Activated T-cell treated with anti-CD3 and anti-CD28 coated beads for 48 hours (primary cell): ENCODE measurements around the gene LRRC46.

Experiments used
- DNase-seq: peaks from one replicate; pipeline ENCODE4 v3.0.0-alpha.2; 2020; ENCODE audit warnings: low read depth

LRRC46 gene

DNA sequence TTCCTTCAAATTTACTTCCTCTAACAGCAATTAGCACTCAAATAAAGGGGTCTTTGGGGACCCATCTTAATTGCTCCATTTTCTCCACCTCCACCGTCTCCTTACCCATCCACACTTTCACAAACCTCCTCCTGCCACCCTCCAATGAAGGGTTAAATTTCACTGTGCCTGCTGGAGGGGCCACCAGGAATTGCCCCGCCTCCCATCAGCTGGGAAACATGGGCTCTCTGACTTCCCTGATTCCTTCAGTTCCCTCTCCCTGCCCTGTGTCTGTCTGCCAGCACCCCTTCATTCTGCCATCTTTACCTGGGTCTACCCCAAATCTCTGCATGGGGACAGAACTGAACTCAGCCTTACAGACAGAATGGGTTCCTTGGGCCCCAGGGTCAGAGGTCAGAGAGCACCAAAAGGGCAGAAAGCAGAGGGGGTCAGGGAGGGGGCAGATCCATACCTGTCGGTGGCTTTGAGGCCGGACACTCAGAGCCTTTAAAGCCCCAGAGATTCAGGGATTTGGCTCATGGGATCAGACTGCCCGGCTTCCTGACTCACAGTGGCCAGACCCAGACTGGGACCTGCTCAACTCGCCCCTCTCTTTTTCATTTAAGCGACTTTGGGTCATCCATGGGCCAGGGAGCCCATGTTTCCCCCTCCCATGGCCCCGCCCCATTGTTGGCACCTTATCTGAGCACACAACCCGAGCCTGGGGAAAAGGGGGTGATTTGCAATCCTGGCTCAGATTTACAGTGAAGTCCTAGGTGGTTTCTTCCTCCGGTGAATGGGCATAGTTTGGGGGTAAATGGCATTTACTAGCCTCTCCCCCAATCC, 46.9 kb downstream of the LRRC46 start:
- no peak for DNase-seq

DNA sequence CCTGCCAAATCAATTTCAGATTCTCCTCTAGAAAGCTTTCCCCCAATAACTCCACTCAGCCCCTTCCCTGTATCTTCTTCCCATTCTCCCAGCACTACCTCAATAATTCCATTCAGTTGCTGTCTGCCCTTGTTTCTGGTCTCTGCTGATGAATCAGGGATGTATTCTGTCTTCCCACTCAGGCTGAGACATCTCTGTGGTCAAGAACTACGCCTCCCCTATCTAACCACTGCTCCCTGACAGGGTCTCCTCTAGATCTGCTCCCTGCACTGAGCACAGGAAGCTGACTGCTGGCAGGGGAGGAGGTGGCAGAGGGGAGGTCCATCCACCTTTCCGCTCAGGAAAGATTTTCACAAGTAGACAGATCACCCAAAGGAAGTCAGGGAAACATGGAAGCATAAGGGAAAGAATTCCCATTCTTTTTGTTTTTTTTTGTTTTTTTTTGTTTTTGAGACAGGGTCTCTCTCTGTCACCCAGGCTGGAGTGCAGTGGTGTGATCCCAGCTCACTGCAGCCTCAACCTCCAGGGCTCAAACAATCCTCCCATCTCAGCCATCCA, 47.6 kb downstream of the LRRC46 start:
- no peak for DNase-seq

DNA sequence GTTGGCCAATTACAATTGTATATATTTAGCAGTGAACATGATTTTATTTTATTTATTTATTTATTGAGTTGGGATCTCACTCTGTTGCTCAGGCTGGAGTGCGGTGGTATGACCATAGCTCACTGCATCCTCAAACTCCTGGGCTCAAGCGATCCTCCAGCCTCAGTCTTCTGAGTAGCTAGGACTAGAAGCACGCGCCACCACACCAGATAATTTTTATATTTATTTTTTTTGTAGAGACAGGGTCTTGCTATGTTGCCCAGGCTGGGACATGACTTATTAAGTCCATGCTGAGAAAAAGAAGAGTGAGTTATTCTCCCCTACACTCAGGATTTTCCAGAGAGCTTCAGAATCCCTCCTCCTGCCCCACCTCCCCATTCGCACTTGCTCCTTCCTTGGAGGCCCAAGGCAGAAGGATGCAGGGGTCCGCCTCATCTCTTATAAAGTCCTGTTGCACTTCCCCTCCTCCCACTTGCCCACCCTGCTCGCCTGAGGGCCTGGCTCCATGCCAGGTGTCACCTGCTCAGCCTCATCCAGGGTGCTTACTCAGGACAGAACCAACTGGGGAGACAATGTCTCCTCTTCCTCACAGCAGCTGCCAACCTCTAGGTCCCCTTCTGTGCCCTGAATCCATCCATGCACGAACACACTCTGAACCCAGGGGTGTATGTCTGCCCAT, 48.4 kb downstream of the LRRC46 start:
- DNase-seq, result no peak

DNA sequence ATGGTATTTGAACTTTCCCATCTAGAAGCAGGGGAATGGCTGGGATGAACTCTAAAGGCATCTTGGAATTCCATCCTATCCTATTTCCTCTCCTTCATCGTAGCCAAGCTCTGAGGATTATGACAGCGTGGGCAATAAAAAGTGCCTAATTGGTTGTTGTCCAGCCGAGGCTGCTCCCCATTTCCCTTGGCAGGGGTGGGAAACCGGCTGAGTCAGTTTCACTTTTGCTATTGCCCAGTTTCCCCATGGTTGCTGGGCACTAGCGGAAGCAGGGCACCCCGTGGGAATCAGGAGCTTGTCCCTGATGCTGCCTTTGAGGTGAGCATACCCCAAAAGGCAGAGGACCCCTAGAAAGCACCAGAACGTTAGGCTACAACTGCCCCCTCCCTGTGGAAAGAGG, 50.8 kb downstream of the LRRC46 start:
- DNase-seq, result no peak

DNA sequence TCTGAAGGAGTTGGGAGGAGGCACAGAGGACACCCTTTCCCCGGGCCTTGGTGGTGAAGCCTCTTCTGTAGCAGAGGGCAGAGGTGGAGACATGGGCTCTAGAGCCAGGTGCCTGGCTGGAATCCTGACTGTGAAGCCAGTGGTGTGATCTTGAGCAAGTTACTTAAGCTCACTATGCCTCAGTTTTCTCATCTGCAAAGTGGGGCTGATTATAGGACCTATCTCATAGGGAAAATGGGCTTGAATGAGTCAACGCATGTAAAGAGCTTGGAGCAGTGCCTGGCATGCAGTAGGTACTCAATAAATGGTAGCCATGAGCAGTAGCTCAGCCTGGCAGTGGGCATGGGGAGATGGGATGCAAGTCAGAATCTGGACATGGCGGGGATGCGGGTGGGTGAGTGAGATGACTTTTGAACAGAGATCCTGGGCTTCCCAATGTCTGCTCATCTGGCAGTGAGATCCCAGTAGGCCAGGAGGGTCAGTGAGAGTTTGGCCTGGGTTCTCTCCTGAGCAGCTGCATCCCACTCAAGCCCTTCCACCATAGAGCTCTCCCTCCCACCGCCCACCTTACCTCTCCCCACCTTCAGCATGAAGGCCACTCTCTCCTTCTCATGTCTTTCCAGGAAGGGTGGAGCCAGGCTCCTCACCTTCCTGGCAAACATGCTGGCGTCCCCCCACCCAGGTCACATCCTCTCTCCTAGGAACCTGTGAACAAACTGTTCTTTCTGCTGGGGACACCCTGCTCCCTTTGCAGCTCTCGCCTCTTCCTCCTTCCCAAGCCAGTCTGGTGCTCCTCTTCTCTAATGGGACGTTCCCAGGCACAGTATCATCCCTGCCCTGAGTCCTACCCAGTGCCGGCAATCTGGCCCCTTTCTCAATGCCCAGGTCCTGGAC, 51.5 kb downstream of the LRRC46 start:
- DNase-seq, result no peak

DNA sequence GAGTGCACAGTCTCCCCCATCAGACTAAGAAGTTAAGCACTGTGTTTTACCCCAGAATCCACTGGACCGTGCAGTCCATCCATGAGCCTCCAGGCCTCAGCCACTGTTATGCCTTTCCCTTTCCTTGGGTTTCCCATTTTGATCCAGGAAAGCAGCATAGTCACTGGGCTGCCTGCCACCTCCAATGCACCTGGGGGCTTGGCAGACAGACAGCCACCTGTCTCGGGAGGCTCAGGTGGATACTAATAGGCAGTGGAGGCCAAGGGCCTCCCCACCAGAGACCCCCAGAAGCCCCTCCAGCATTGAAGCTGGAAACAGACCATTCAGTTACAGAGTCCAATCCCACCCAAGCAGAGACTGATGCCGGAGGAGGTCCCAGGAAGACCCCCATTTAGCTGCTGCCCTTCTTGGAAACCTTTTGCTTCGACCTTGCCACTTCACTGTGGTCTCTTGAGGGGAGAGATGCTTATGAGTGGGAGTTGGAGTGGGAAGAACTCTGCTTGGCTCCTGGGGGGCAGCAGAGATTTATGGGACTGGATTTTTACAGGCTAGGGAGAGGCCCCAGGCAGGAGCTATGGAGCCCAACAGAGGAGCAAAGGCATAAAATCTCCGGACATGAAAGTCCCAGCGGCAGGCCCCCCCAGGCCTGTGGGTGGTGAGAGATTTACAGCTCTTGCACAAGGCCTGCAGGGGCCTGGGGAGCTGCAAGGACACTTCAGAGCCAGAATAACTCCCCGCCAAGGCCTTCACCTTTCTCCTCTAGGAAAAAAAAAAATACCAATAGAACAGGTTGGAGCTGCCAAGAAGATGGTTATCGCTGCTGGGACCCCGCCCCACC, 52.3 kb downstream of the LRRC46 start:
- no peak for DNase-seq

DNA sequence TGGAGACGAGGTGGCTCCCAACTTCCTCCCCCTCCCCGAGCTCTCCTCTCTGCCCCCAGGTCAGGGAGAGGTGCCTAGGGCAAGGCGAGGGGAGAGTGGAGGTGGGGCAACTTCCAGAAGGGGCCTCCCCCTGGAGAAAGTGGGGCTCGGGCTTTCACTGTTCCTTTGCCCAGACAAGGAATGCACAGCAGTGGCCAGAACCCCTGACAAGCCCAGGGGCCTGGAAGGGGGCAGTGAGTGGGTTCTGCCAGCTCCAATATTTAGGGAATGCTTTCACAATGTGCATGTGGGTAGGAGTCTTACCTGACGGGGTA, 52.9 kb downstream of the LRRC46 start:
- DNase-seq, result no peak

DNA sequence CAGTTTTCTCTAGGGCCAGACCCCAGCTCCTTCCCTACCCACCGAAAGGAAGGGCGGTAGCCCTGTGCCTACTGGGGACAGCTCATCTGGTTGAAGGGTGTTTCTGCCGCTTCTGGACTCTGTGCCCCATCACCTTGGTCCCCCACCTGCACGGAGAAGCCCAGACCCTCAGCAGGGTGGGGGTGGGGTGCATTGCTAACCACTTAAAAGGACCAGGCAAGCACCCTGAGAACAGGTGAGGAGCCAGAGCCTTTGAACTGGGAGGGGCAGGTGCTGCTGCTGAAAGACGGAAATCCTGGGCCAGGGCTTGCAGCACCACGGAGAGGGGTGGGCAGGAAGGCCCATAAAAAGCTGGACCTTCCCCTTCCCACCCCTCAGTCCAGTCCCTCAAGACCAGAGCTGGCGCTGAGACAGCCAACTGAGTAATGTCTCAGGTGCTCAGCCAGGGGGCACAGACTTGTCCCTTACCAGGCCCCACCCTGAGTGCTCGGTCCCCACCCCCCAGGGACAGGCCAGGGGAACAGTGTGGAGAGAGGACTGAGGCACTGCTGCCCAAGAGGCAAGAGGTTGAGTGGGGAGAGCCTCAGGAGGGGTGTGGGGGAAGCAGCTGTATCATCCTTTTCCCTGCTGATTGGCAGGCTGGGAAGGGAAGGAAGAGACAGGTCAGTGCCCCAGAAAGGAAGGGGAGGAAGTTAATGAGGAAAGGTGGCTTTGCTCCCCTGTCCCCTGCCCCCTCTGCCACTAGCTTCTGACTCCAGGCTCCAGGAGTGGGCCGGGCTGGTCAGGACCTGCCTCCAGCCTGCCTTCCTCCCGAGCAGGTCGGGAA, 53.6 kb downstream of the LRRC46 start:
- DNase-seq, result no peak
